Breast epithelium (tissue), 4 donors: ENCODE measurements around the gene RGMA. TPM values are rescaled to one million over a fixed set of nuclear protein-coding genes. Genes with fewer than 3 reads are reported as not detected.

Experiments used
- DNase-seq, 2 donors: peaks; one replicate each; pipeline ENCODE4 v3.0.0-alpha.2; 2019; ENCODE audit warnings: low spot score in 2 of 2
- H3K27ac ChIP-seq, 2 donors: fragments of 200-600 bp; sonication (generic) in 1 of 2; one replicate each; pipeline ENCODE4 v1.5.1; 2016 to 2019; ENCODE audit warnings: mild to moderate bottlenecking in 1 of 2
- H3K27me3 ChIP-seq, 2 donors: fragments of 200-600 bp; sonication (generic) in 1 of 2; one replicate each; pipeline versions ENCODE4 v1.5.1 to v1.6.0; 2017 to 2019; ENCODE audit warnings: control low read depth in 1 of 2, mild to moderate bottlenecking in 1 of 2
- H3K36me3 ChIP-seq: fragments of 200-600 bp; one replicate; pipeline ENCODE4 v1.5.1; 2019
- H3K4me1 ChIP-seq, 2 donors: fragments of 200-600 bp; sonication (generic); one replicate each; pipeline ENCODE4 v1.5.1; 2016 to 2019; ENCODE audit warnings: control low read depth in 1 of 2
- H3K4me3 ChIP-seq, 3 donors: fragments of 200-600 bp; sonication (generic); 1 replicate in 2 of 3; 2 replicates in 1 of 3; pipeline ENCODE4 v1.5.1; 2016 to 2019; ENCODE audit warnings: mild to moderate bottlenecking in 3 of 3, moderate library complexity in 2 of 3
- H3K9me3 ChIP-seq, 2 donors: fragments of 200-600 bp; sonication (generic) in 1 of 2; one replicate each; pipeline ENCODE4 v1.5.1; 2016 to 2019; ENCODE audit warnings: control low read depth in 1 of 2
- POLR2A ChIP-seq: fragments of 450-650 bp; IDR thresholded peaks from one replicate; pipeline ENCODE4 v1.6.1; 2016; ENCODE audit warnings: antibody characterized with exemption, mild to moderate bottlenecking, moderate library complexity
- POLR2AphosphoS5 ChIP-seq, 3 donors: sonication (generic); formaldehyde crosslinking; IDR thresholded peaks; one replicate each; pipeline ENCODE4 v1.6.1; 2017; ENCODE audit warnings: antibody characterized with exemption in 3 of 3
- intact Hi-C: fragments of 100-400 bp; cut with DNase I; formaldehyde crosslinking; loops from one replicate; pipeline ENCODE4 v1.15.1; 2023; ENCODE audit warnings: low total_unique reads
- total RNA-seq, 3 donors: library from RNA; depleted of rRNA; stranded (reverse); fragments of >200 nt; gene quantifications; one replicate each; pipeline ENCODE4 v1.1.0, GENCODE V29; 2016
- TF ChIP-seq, protein P1 (sequence below), 3 donors: fragments of 450-650 bp; IDR thresholded peaks; one replicate each; pipeline ENCODE4 v1.5.1; 2016 to 2017; ENCODE audit warnings: antibody characterized with exemption in 3 of 3, mild to moderate bottlenecking in 3 of 3, moderate library complexity in 3 of 3

The RGMA gene
- total RNA-seq, 3 donors from 2014 or later, result 9.7 to 17.7 (median 14.4) TPM

DNA sequence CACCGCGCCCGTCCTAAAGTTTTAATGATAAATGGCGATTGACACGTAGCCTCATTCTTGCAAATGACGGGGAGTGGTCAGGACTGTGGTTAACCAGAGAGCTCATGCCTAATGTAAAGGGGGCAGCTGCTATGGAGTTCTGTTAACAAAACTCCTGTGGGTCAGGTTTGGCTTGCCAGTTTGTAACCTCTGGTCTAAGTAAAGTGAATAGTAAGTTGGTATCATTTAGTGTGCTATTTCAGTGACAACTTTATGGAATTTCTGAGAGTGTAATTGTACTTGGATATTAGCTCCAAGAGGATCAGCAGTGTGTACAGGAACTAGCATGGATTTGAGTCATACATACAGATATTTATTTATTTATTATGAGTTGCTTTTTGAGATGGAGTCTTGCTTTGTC is 87.9 kb downstream of the RGMA start:
- H3K4me1 ChIP-seq, result no peaks in the 10 kb centered on the region
- TF ChIP-seq POLR2A, result no peak
- intact Hi-C loops, result no loop called here
- no peaks in the 10 kb centered on the region for H3K9me3 ChIP-seq
- H3K36me3 ChIP-seq, result peaks cover 6% of the 10 kb centered on the region
- H3K27me3 ChIP-seq, result no peaks in the 10 kb centered on the region
- no peak overlapping the region for H3K27ac ChIP-seq
- no peak overlapping the region for H3K4me3 ChIP-seq
- no peak for DNase-seq

- H3K4me3 ChIP-seq, result no peak overlapping the region
- no peaks in the 10 kb centered on the region for H3K4me1 ChIP-seq
- TF ChIP-seq, protein P1, sequence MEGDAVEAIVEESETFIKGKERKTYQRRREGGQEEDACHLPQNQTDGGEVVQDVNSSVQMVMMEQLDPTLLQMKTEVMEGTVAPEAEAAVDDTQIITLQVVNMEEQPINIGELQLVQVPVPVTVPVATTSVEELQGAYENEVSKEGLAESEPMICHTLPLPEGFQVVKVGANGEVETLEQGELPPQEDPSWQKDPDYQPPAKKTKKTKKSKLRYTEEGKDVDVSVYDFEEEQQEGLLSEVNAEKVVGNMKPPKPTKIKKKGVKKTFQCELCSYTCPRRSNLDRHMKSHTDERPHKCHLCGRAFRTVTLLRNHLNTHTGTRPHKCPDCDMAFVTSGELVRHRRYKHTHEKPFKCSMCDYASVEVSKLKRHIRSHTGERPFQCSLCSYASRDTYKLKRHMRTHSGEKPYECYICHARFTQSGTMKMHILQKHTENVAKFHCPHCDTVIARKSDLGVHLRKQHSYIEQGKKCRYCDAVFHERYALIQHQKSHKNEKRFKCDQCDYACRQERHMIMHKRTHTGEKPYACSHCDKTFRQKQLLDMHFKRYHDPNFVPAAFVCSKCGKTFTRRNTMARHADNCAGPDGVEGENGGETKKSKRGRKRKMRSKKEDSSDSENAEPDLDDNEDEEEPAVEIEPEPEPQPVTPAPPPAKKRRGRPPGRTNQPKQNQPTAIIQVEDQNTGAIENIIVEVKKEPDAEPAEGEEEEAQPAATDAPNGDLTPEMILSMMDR (IDR thresholded peaks at IDR 0.05), result no peak
- TF ChIP-seq POLR2A (no peak), POLR2AphosphoS5 (IDR thresholded peaks at IDR 0.05) (no peak)
- no peaks in the 10 kb centered on the region for H3K9me3 ChIP-seq
- DNase-seq, result no peak
- no peaks in the 10 kb centered on the region for H3K27me3 ChIP-seq
- H3K27ac ChIP-seq, result no peak overlapping the region
- H3K36me3 ChIP-seq, result no peaks in the 10 kb centered on the region
- intact Hi-C loops, result no loop called here
Observed at GRCh38 chr15:92997821-92998220, 91.2 kb downstream of the RGMA start.

- H3K36me3 ChIP-seq, result no peaks in the 10 kb centered on the region
- TF ChIP-seq POLR2A (no peak), POLR2AphosphoS5 (IDR thresholded peaks at IDR 0.05) (no peak)
- TF ChIP-seq, protein P1 (IDR thresholded peaks at IDR 0.05), result no peak
- intact Hi-C loops, result no loop called here
Observed at GRCh38 chr15:92992720-92993119, 96.3 kb downstream of the RGMA start.

GRCh38 chr15:92990031-92990430 is 99.0 kb downstream of the RGMA start:
- no peak for DNase-seq
- Histone ChIP-seq H3K27me3 (no peaks in the 10 kb centered on the region), H3K4me1 (no peaks in the 10 kb centered on the region), H3K27ac (no peak overlapping the region), H3K4me3 (no peak overlapping the region), H3K36me3 (no peaks in the 10 kb centered on the region), H3K9me3 (no peaks in the 10 kb centered on the region)
- TF ChIP-seq POLR2A (no peak), POLR2AphosphoS5 (IDR thresholded peaks at IDR 0.05) (no peak)
- TF ChIP-seq, protein P1 (IDR thresholded peaks at IDR 0.05), result no peak
- intact Hi-C loops, result no loop called here

More at GRCh38 chr15:92992720-92993119, 96.3 kb downstream of the RGMA start:
- H3K27me3 ChIP-seq, result no peaks in the 10 kb centered on the region
- no peak for DNase-seq
- H3K4me3 ChIP-seq, result no peak overlapping the region
- H3K9me3 ChIP-seq, result no peaks in the 10 kb centered on the region
- no peak overlapping the region for H3K27ac ChIP-seq
- no peaks in the 10 kb centered on the region for H3K4me1 ChIP-seq

DNA sequence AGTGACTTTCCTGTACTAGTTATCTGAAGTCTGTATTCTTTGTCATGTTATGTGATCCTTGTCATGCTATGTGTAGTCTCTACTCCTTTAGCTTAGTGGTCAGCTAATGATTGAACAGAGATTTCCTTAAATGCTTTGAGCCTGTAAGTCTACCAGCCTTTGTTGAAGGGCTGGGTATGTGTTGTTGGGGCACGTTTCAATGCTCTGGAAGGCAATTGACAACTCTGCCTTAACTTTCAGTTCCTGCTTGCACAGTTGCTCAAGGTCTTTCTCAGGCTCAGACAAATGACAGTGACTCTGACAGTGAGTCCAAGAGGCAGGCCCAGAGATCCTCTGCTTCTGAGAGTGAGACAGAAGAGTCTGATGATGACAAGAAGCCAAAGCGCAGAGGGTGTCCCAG is 99.5 kb downstream of the RGMA start:
- Histone ChIP-seq H3K36me3 (no peaks in the 10 kb centered on the region), H3K4me1 (no peaks in the 10 kb centered on the region), H3K27me3 (no peaks in the 10 kb centered on the region), H3K27ac (no peak overlapping the region), H3K9me3 (no peaks in the 10 kb centered on the region), H3K4me3 (no peak overlapping the region)
- TF ChIP-seq POLR2A (no peak), POLR2AphosphoS5 (IDR thresholded peaks at IDR 0.05) (no peak)
- TF ChIP-seq, protein P1 (IDR thresholded peaks at IDR 0.05), result no peak
- intact Hi-C loops, result no loop called here
- DNase-seq, result no peak

Other genes with a start within 250 kb of the RGMA start
- gene CHD2, start 188.9 kb downstream of the RGMA start, total RNA-seq, result 100 to 1,000 TPM; 137 to 215 (median 197) TPM